Keratinocyte (primary cell): ENCODE measurements around the gene DNAJC27.

Experiments
- CTCF ChIP-seq, 3 experiments: IDR thresholded peaks in 1 of 3; conservative IDR thresholded peaks in 1 of 3; optimal IDR thresholded peaks in 1 of 3; 2 replicates in 2 of 3; 3 replicates in 1 of 3; pipeline versions ENCODE3 to v1.5.1; 2011; ENCODE audit warnings: low read length in 3 of 3, mild to moderate bottlenecking in 3 of 3, moderate library complexity in 2 of 3, control low read depth in 1 of 3, inconsistent platforms in 1 of 3; ENCODE audit not compliant: insufficient read depth in 2 of 3; ENCODE audit errors: extremely low read depth in 1 of 3
- EZH2 ChIP-seq: IDR thresholded peaks from one replicate; pipeline ENCODE4 v1.6.1; 2012; ENCODE audit warnings: inconsistent platforms, mild to moderate bottlenecking, low read length, moderate library complexity

GRCh38 chr2:24978661-24979060, 6.9 kb upstream of the DNAJC27 start:
- TF ChIP-seq CTCF (optimal IDR thresholded peaks at IDR 0.05 in 1 of 3, IDR thresholded peaks at IDR 0.05 in 1 of 3, conservative IDR thresholded peaks at IDR 0.05 in 1 of 3; ENCODE audit: extremely low read depth in 1 of 3, insufficient read depth in 2 of 3, low read length in 3 of 3) (no peak), EZH2 (no peak)
